ENCODE results near the gene DLX3.

DLX3 gene

GRCh38 chr17:49990331-49990730 is 4.7 kb downstream of the DLX3 start:
- no peak overlapping the region for H3K27ac ChIP-seq (ENCODE audit: low read length)
- no peaks in the 10 kb centered on the region for H3K36me3 ChIP-seq (ENCODE audit: control insufficient read depth in 1 of 2, insufficient read depth in 2 of 2, low read length in 2 of 2)
- H3K4me3 ChIP-seq (ENCODE audit: low read depth in 1 of 2, low read length in 2 of 2), result no peak overlapping the region
- H3K27me3 ChIP-seq (ENCODE audit: low read depth, low read length), result peaks cover 53% of the 10 kb centered on the region
- peaks cover 4 to 28% of the 10 kb centered on the region in 2 donors for H3K4me1 ChIP-seq (ENCODE audit: control insufficient read depth in 1 of 2, insufficient read depth in 2 of 2, low read length in 2 of 2)
- no peaks in the 10 kb centered on the region for H3K9me3 ChIP-seq (ENCODE audit: control insufficient read depth in 1 of 2, low read length in 2 of 2)

- Histone ChIP-seq H3K9me3 (ENCODE audit: control insufficient read depth in 1 of 2, low read length in 2 of 2) (no peaks in the 10 kb centered on the region), H3K36me3 (ENCODE audit: control insufficient read depth in 1 of 2, insufficient read depth in 2 of 2, low read length in 2 of 2) (no peaks in the 10 kb centered on the region), H3K27ac (ENCODE audit: low read length) (no peak overlapping the region), H3K4me1 (ENCODE audit: control insufficient read depth in 1 of 2, insufficient read depth in 2 of 2, low read length in 2 of 2) (peaks cover 4 to 20% of the 10 kb centered on the region in 2 donors), H3K27me3 (ENCODE audit: low read depth, low read length) (peaks cover 51% of the 10 kb centered on the region), H3K4me3 (ENCODE audit: low read depth in 1 of 2, low read length in 2 of 2) (no peak overlapping the region)
Measured at GRCh38 chr17:49989518-49989880, 5.5 kb downstream of the DLX3 start.

GRCh38 chr17:49987681-49988441 is 7.2 kb downstream of the DLX3 start:
- Histone ChIP-seq H3K36me3 (ENCODE audit: control insufficient read depth in 1 of 2, insufficient read depth in 2 of 2, low read length in 2 of 2) (no peaks in the 10 kb centered on the region), H3K4me1 (ENCODE audit: control insufficient read depth in 1 of 2, insufficient read depth in 2 of 2, low read length in 2 of 2) (peaks cover 0 to 6% of the 10 kb centered on the region in 2 donors), H3K9me3 (ENCODE audit: control insufficient read depth in 1 of 2, low read length in 2 of 2) (no peaks in the 10 kb centered on the region), H3K27me3 (ENCODE audit: low read depth, low read length) (peaks cover 41% of the 10 kb centered on the region), H3K27ac (ENCODE audit: low read length) (no peak overlapping the region), H3K4me3 (ENCODE audit: low read depth in 1 of 2, low read length in 2 of 2) (no peak overlapping the region)

- Histone ChIP-seq H3K27me3 (ENCODE audit: low read depth, low read length) (peaks cover 34% of the 10 kb centered on the region), H3K9me3 (ENCODE audit: control insufficient read depth in 1 of 2, low read length in 2 of 2) (no peaks in the 10 kb centered on the region), H3K4me3 (ENCODE audit: low read depth in 1 of 2, low read length in 2 of 2) (no peak overlapping the region), H3K4me1 (ENCODE audit: control insufficient read depth in 1 of 2, insufficient read depth in 2 of 2, low read length in 2 of 2) (peaks cover 0 to 6% of the 10 kb centered on the region in 2 donors), H3K27ac (ENCODE audit: low read length) (no peak overlapping the region), H3K36me3 (ENCODE audit: control insufficient read depth in 1 of 2, insufficient read depth in 2 of 2, low read length in 2 of 2) (no peaks in the 10 kb centered on the region)
Measured at GRCh38 chr17:49987290-49987585, 7.8 kb downstream of the DLX3 start.

GRCh38 chr17:49986396-49987289 is 8.4 kb downstream of the DLX3 start:
- H3K27me3 ChIP-seq (ENCODE audit: low read depth, low read length), result peaks cover 28% of the 10 kb centered on the region

GRCh38 chr17:49985310-49985990 is 9.6 kb downstream of the DLX3 start:
- Histone ChIP-seq H3K27me3 (ENCODE audit: low read depth, low read length) (peaks cover 29% of the 10 kb centered on the region), H3K27ac (ENCODE audit: low read length) (no peak overlapping the region), H3K4me3 (ENCODE audit: low read depth in 1 of 2, low read length in 2 of 2) (no peak overlapping the region), H3K9me3 (ENCODE audit: control insufficient read depth in 1 of 2, low read length in 2 of 2) (no peaks in the 10 kb centered on the region), H3K4me1 (ENCODE audit: control insufficient read depth in 1 of 2, insufficient read depth in 2 of 2, low read length in 2 of 2) (peaks cover 0 to 6% of the 10 kb centered on the region in 2 donors), H3K36me3 (ENCODE audit: control insufficient read depth in 1 of 2, insufficient read depth in 2 of 2, low read length in 2 of 2) (no peaks in the 10 kb centered on the region)

More at GRCh38 chr17:49986396-49987289, 8.4 kb downstream of the DLX3 start:
- Histone ChIP-seq H3K36me3 (ENCODE audit: control insufficient read depth in 1 of 2, insufficient read depth in 2 of 2, low read length in 2 of 2) (no peaks in the 10 kb centered on the region), H3K27ac (ENCODE audit: low read length) (no peak overlapping the region), H3K4me1 (ENCODE audit: control insufficient read depth in 1 of 2, insufficient read depth in 2 of 2, low read length in 2 of 2) (peaks cover 0 to 6% of the 10 kb centered on the region in 2 donors), H3K4me3 (ENCODE audit: low read depth in 1 of 2, low read length in 2 of 2) (no peak overlapping the region), H3K9me3 (ENCODE audit: control insufficient read depth in 1 of 2, low read length in 2 of 2) (no peaks in the 10 kb centered on the region)

GRCh38 chr17:49984776-49985175 is 10.2 kb downstream of the DLX3 start:
- H3K9me3 ChIP-seq (ENCODE audit: control insufficient read depth in 1 of 2, low read length in 2 of 2), result no peaks in the 10 kb centered on the region
- H3K27ac ChIP-seq (ENCODE audit: low read length), result no peak overlapping the region
- no peaks in the 10 kb centered on the region for H3K36me3 ChIP-seq (ENCODE audit: control insufficient read depth in 1 of 2, insufficient read depth in 2 of 2, low read length in 2 of 2)
- H3K27me3 ChIP-seq (ENCODE audit: low read depth, low read length), result peaks cover 29% of the 10 kb centered on the region
- H3K4me3 ChIP-seq (ENCODE audit: low read depth in 1 of 2, low read length in 2 of 2), result no peak overlapping the region
- H3K4me1 ChIP-seq (ENCODE audit: control insufficient read depth in 1 of 2, insufficient read depth in 2 of 2, low read length in 2 of 2), result peaks cover 0 to 6% of the 10 kb centered on the region in 2 donors

GRCh38 chr17:49984283-49984682 is 10.7 kb downstream of the DLX3 start:
- peaks cover 0 to 6% of the 10 kb centered on the region in 2 donors for H3K4me1 ChIP-seq (ENCODE audit: control insufficient read depth in 1 of 2, insufficient read depth in 2 of 2, low read length in 2 of 2)

GRCh38 chr17:49980703-49981197 is 14.3 kb downstream of the DLX3 start:
- Histone ChIP-seq H3K4me1 (ENCODE audit: control insufficient read depth in 1 of 2, insufficient read depth in 2 of 2, low read length in 2 of 2) (no peaks in the 10 kb centered on the region), H3K27me3 (ENCODE audit: low read depth, low read length) (peaks cover 19% of the 10 kb centered on the region), H3K9me3 (ENCODE audit: control insufficient read depth in 1 of 2, low read length in 2 of 2) (no peaks in the 10 kb centered on the region), H3K36me3 (ENCODE audit: control insufficient read depth in 1 of 2, insufficient read depth in 2 of 2, low read length in 2 of 2) (no peaks in the 10 kb centered on the region), H3K27ac (ENCODE audit: low read length) (no peak overlapping the region), H3K4me3 (ENCODE audit: low read depth in 1 of 2, low read length in 2 of 2) (no peak overlapping the region)

More at GRCh38 chr17:49984283-49984682, 10.7 kb downstream of the DLX3 start:
- H3K27me3 ChIP-seq (ENCODE audit: low read depth, low read length), result peaks cover 34% of the 10 kb centered on the region
- H3K27ac ChIP-seq (ENCODE audit: low read length), result no peak overlapping the region
- no peaks in the 10 kb centered on the region for H3K9me3 ChIP-seq (ENCODE audit: control insufficient read depth in 1 of 2, low read length in 2 of 2)
- no peaks in the 10 kb centered on the region for H3K36me3 ChIP-seq (ENCODE audit: control insufficient read depth in 1 of 2, insufficient read depth in 2 of 2, low read length in 2 of 2)
- H3K4me3 ChIP-seq (ENCODE audit: low read depth in 1 of 2, low read length in 2 of 2), result no peak overlapping the region

- Histone ChIP-seq H3K36me3 (ENCODE audit: control insufficient read depth in 1 of 2, insufficient read depth in 2 of 2, low read length in 2 of 2) (no peaks in the 10 kb centered on the region), H3K27ac (ENCODE audit: low read length) (no peak overlapping the region), H3K4me1 (ENCODE audit: control insufficient read depth in 1 of 2, insufficient read depth in 2 of 2, low read length in 2 of 2) (no peaks in the 10 kb centered on the region), H3K4me3 (ENCODE audit: low read depth in 1 of 2, low read length in 2 of 2) (no peak overlapping the region), H3K9me3 (ENCODE audit: control insufficient read depth in 1 of 2, low read length in 2 of 2) (no peaks in the 10 kb centered on the region), H3K27me3 (ENCODE audit: low read depth, low read length) (peaks cover 18% of the 10 kb centered on the region)
Measured at GRCh38 chr17:49979748-49980479, 15.1 kb downstream of the DLX3 start.
